IPS-20b (cell line): Measurements from ENCODE around the gene POR.
"Not testable (repeated sequence)": the region's sequence is repeated elsewhere in the genome, so short reads cannot be mapped to it uniquely, and the experiment has no call there.

ENCODE experiments used
- H3K27ac ChIP-seq: one replicate; pipeline ENCODE4 v1.5.1; 2013; ENCODE audit warnings: low read length
- H3K27me3 ChIP-seq: 2 replicates; pipeline ENCODE4 v1.6.1; 2013; ENCODE audit warnings: mild to moderate bottlenecking, low read length, inconsistent platforms; ENCODE audit not compliant: insufficient read depth
- H3K36me3 ChIP-seq: 2 replicates; pipeline ENCODE4 v1.6.1; 2013; ENCODE audit warnings: low read depth, mild to moderate bottlenecking, inconsistent platforms, low read length, moderate library complexity; ENCODE audit not compliant: insufficient read depth
- H3K4me1 ChIP-seq: 2 replicates; pipeline ENCODE4 v1.6.1; 2013; ENCODE audit warnings: mild to moderate bottlenecking, control low read depth, inconsistent platforms, low read length, moderate library complexity; ENCODE audit not compliant: insufficient read depth
- H3K4me3 ChIP-seq: 2 replicates; pipeline ENCODE4 v1.5.1; 2013; ENCODE audit warnings: mild to moderate bottlenecking, low read length, inconsistent platforms
- H3K9ac ChIP-seq: 2 replicates; pipeline ENCODE4 v1.6.1; 2013; ENCODE audit warnings: low read depth, mild to moderate bottlenecking, inconsistent platforms, low read length, moderate library complexity
- H3K9me3 ChIP-seq: 2 replicates; pipeline ENCODE4 v1.6.1; 2013; ENCODE audit warnings: mild to moderate bottlenecking, low read depth, low read length, inconsistent platforms; ENCODE audit not compliant: insufficient read depth

POR gene

GRCh38 chr7:75993689-75994387 lies 78.9 kb downstream of the POR start:
- no peaks in the 10 kb centered on the region for H3K27me3 ChIP-seq
- peak overlapping the region; percentile 80 for H3K4me3 ChIP-seq
- H3K27ac ChIP-seq, result no peak overlapping the region
- H3K4me1 ChIP-seq, result peaks cover 3% of the 10 kb centered on the region; the same call in 1 of the 2 replicates
- H3K9ac ChIP-seq, result peak overlapping the region; percentile 51; the same call in 1 of the 2 replicates
- H3K9me3 ChIP-seq, result no peaks in the 10 kb centered on the region
- H3K36me3 ChIP-seq, result peaks cover 7% of the 10 kb centered on the region; the same call in 1 of the 2 replicates

- H3K9ac ChIP-seq, result peak within 1 kb of the TSS; percentile 64; the same call in 1 of the 2 replicates
- peak within 1 kb of the TSS; percentile 80 for H3K4me3 ChIP-seq
- H3K9me3 ChIP-seq, result no peaks in the 10 kb centered on the region
- no peaks in the 10 kb centered on the region for H3K27me3 ChIP-seq
- no peak within 1 kb of the TSS for H3K27ac ChIP-seq
- H3K36me3 ChIP-seq, result peaks cover 7% of the 10 kb centered on the region; the same call in 1 of the 2 replicates
- H3K4me1 ChIP-seq, result peaks cover 3% of the 10 kb centered on the region; the same call in 1 of the 2 replicates
These were observed 79.6 kb downstream of the POR start, which contains the start of gene TMEM120A for GRCh38 chr7:75994388-75995051. TMEM120A (minus strand) TSS chr7:75994595; CDS start chr7:75994570, 25 bp downstream.

GRCh38 chr7:75995052-75995471 lies 80.1 kb downstream of the POR start:
- no peak overlapping the region for H3K27ac ChIP-seq
- H3K4me3 ChIP-seq, result peak overlapping the region; percentile 80; the same call in 1 of the 2 replicates
- peak overlapping the region; percentile 64; the same call in 1 of the 2 replicates for H3K9ac ChIP-seq
- H3K9me3 ChIP-seq, result no peaks in the 10 kb centered on the region
- H3K4me1 ChIP-seq, result peaks cover 3% of the 10 kb centered on the region; the same call in 1 of the 2 replicates
- no peaks in the 10 kb centered on the region for H3K27me3 ChIP-seq
- peaks cover 7% of the 10 kb centered on the region; the same call in 1 of the 2 replicates for H3K36me3 ChIP-seq

GRCh38 chr7:75995996-75996395 lies 81.0 kb downstream of the POR start:
- Histone ChIP-seq H3K9ac (no peak overlapping the region), H3K36me3 (peaks cover 11% of the 10 kb centered on the region), H3K27me3 (no peaks in the 10 kb centered on the region), H3K27ac (no peak overlapping the region), H3K9me3 (no peaks in the 10 kb centered on the region), H3K4me3 (no peak overlapping the region), H3K4me1 (peaks cover 3% of the 10 kb centered on the region; the same call in 1 of the 2 replicates)

GRCh38 chr7:75996476-75996875 lies 81.5 kb downstream of the POR start:
- H3K9ac ChIP-seq, result no peak overlapping the region
- H3K36me3 ChIP-seq, result peaks cover 11% of the 10 kb centered on the region
- H3K27me3 ChIP-seq, result no peaks in the 10 kb centered on the region
- no peak overlapping the region for H3K27ac ChIP-seq
- no peaks in the 10 kb centered on the region for H3K9me3 ChIP-seq
- H3K4me3 ChIP-seq, result no peak overlapping the region
- H3K4me1 ChIP-seq, result peaks cover 3% of the 10 kb centered on the region; the same call in 1 of the 2 replicates

GRCh38 chr7:75998038-75998437 lies 83.1 kb downstream of the POR start:
- Histone ChIP-seq H3K27ac (no peak overlapping the region), H3K36me3 (peaks cover 14% of the 10 kb centered on the region), H3K4me1 (peaks cover 3% of the 10 kb centered on the region; the same call in 1 of the 2 replicates), H3K4me3 (no peak overlapping the region), H3K9ac (no peak overlapping the region), H3K9me3 (no peaks in the 10 kb centered on the region), H3K27me3 (no peaks in the 10 kb centered on the region)

GRCh38 chr7:76000566-76000965 lies 85.6 kb downstream of the POR start:
- Histone ChIP-seq H3K9me3 (no peaks in the 10 kb centered on the region), H3K9ac (no peak overlapping the region), H3K27ac (no peak overlapping the region), H3K27me3 (no peaks in the 10 kb centered on the region), H3K36me3 (peaks cover 22% of the 10 kb centered on the region), H3K4me1 (no peaks in the 10 kb centered on the region), H3K4me3 (no peak overlapping the region)

- Histone ChIP-seq H3K36me3 (peaks cover 15% of the 10 kb centered on the region), H3K27ac (no peak overlapping the region)
These were observed 87.2 kb downstream of the POR start for GRCh38 chr7:76002139-76002538.

GRCh38 chr7:76002822-76003221 lies 87.9 kb downstream of the POR start:
- no peaks in the 10 kb centered on the region for H3K9me3 ChIP-seq
- peaks cover 15% of the 10 kb centered on the region for H3K36me3 ChIP-seq
- H3K27me3 ChIP-seq, result no peaks in the 10 kb centered on the region
- H3K9ac ChIP-seq, result no peak overlapping the region
- H3K27ac ChIP-seq, result no peak overlapping the region
- H3K4me3 ChIP-seq, result no peak overlapping the region
- H3K4me1 ChIP-seq, result no peaks in the 10 kb centered on the region

More at GRCh38 chr7:76002139-76002538, 87.2 kb downstream of the POR start:
- Histone ChIP-seq H3K27me3 (no peaks in the 10 kb centered on the region), H3K4me3 (no peak overlapping the region), H3K9ac (no peak overlapping the region), H3K4me1 (no peaks in the 10 kb centered on the region), H3K9me3 (no peaks in the 10 kb centered on the region)

GRCh38 chr7:76003351-76003750 lies 88.4 kb downstream of the POR start:
- no peaks in the 10 kb centered on the region for H3K4me1 ChIP-seq
- no peak overlapping the region for H3K9ac ChIP-seq
- no peaks in the 10 kb centered on the region for H3K27me3 ChIP-seq
- no peaks in the 10 kb centered on the region for H3K9me3 ChIP-seq
- no peak overlapping the region for H3K27ac ChIP-seq
- H3K4me3 ChIP-seq, result no peak overlapping the region
- peaks cover 15% of the 10 kb centered on the region for H3K36me3 ChIP-seq

GRCh38 chr7:76005004-76005403 lies 90.0 kb downstream of the POR start:
- not testable (repeated sequence) for H3K27ac ChIP-seq, H3K27me3 ChIP-seq, H3K9me3 ChIP-seq, H3K9ac ChIP-seq, H3K4me1 ChIP-seq, H3K4me3 ChIP-seq
- H3K36me3 ChIP-seq, result peaks cover 15% of the 10 kb centered on the region
